ENCODE results near the gene NPTXR.
A peak's percentile ranks its signal among the peaks of the same experiment; 100 is the strongest.
"Not testable (repeated sequence)": the region's sequence is repeated elsewhere in the genome, so short reads cannot be mapped to it uniquely, and the experiment has no call there.

NPTXR gene

GRCh38 chr22:38817196-38817595 is 26.6 kb downstream of the NPTXR start:
- Histone ChIP-seq H3K79me2 (ENCODE audit: control insufficient read depth, insufficient read depth, low read length) (no peaks in the 10 kb centered on the region), H2BK120ac (ENCODE audit: low read depth, low read length) (no peak overlapping the region), H3K18ac (ENCODE audit: low read length) (no peak overlapping the region), H3K27me3 (ENCODE audit: insufficient read depth, low read length, poor library complexity) (no peaks in the 10 kb centered on the region), H4K5ac (ENCODE audit: low read length) (no peak overlapping the region), H3K79me1 (ENCODE audit: low read length) (no peaks in the 10 kb centered on the region), H3K23ac (ENCODE audit: low read length) (no peak overlapping the region), H3K36me3 (ENCODE audit: control insufficient read depth, insufficient read depth, low read length) (no peaks in the 10 kb centered on the region), H2BK15ac (replicated peaks; ENCODE audit: low read depth) (no peak overlapping the region), H3K4me2 (ENCODE audit: low read length) (no peak overlapping the region), H3K27ac (ENCODE audit: low read depth, low read length) (no peak overlapping the region), H3K9ac (ENCODE audit: low read length) (no peak overlapping the region), H2AK5ac (ENCODE audit: low read length) (no peak overlapping the region), H3K56ac (ENCODE audit: low read length) (no peak overlapping the region), H2BK5ac (ENCODE audit: low read length) (no peak overlapping the region), H4K8ac (ENCODE audit: low read depth, low read length) (no peak overlapping the region), H3K4me1 (ENCODE audit: control insufficient read depth, low read depth, low read length) (no peaks in the 10 kb centered on the region), H3K4me3 (ENCODE audit: low read length) (no peak overlapping the region), H3K4ac (ENCODE audit: low read depth, low read length) (no peak overlapping the region)
- no peak for DNase-seq
- no CpG with 5 or more reads among the region's 6 CpGs for WGBS (ENCODE audit: extremely low coverage, insufficient coverage, low lambda C conversion rate)

DNA sequence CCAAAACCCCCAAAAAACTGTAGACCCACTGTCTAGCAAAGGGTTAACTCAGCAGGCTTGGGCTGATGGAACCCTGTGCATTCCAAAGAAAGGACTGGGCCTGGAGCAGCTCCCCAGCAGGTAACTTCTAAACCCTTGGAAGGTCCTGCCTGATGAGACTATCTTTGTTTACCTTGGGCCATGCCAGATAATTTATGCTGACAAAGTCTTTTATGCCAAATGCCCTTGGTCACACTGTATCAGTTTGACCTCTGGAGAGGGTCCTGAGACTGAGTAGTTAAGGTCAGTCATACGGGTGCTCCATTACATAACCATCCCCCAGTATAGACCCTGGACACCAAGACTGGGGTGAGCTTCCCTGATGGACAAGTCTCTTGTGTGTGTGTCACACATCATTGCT is 28.0 kb downstream of the NPTXR start:
- no peaks in the 10 kb centered on the region for H3K79me2 ChIP-seq (ENCODE audit: control insufficient read depth, insufficient read depth, low read length)
- no peak overlapping the region for H2AK5ac ChIP-seq (ENCODE audit: low read length)
- H3K4me1 ChIP-seq (ENCODE audit: control insufficient read depth, low read depth, low read length) = no peaks in the 10 kb centered on the region
- no peak overlapping the region for H3K56ac ChIP-seq (ENCODE audit: low read length)
- H3K27me3 ChIP-seq (ENCODE audit: insufficient read depth, low read length, poor library complexity) = no peaks in the 10 kb centered on the region
- no peaks in the 10 kb centered on the region for H3K79me1 ChIP-seq (ENCODE audit: low read length)
- H2BK15ac ChIP-seq (replicated peaks; ENCODE audit: low read depth) = no peak overlapping the region
- H3K36me3 ChIP-seq (ENCODE audit: control insufficient read depth, insufficient read depth, low read length) = no peaks in the 10 kb centered on the region
- no peak for DNase-seq
- H2BK120ac ChIP-seq (ENCODE audit: low read depth, low read length) = no peak overlapping the region
- no peak overlapping the region for H3K18ac ChIP-seq (ENCODE audit: low read length)
- WGBS (ENCODE audit: extremely low coverage, insufficient coverage, low lambda C conversion rate) = no CpG with 5 or more reads among the region's 1 CpG
- H3K4me3 ChIP-seq (ENCODE audit: low read length) = no peak overlapping the region
- no peak overlapping the region for H3K4me2 ChIP-seq (ENCODE audit: low read length)
- H3K27ac ChIP-seq (ENCODE audit: low read depth, low read length) = no peak overlapping the region
- H2BK5ac ChIP-seq (ENCODE audit: low read length) = no peak overlapping the region
- no peak overlapping the region for H3K9ac ChIP-seq (ENCODE audit: low read length)
- H3K23ac ChIP-seq (ENCODE audit: low read length) = no peak overlapping the region
- no peak overlapping the region for H4K8ac ChIP-seq (ENCODE audit: low read depth, low read length)
- no peak overlapping the region for H3K4ac ChIP-seq (ENCODE audit: low read depth, low read length)
- no peak overlapping the region for H4K5ac ChIP-seq (ENCODE audit: low read length)

DNA sequence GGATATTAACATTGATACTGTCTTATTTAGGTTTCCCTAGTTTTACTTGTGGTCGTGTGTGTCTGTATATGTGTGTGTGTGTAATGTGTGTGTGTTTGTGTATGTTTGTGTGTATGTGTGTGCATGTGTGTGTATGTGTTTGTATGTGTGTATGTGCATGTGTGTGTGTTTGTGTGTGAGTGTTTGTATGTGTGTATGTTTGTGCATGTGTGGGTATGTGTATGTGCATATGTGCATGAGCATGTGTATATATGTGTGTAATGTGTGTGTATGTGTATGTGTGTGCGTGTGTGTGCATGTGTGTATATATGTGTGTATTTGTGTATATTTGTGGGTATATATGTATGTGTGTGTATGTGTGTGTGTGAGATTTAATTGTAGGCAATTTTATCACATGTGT is 32.6 kb downstream of the NPTXR start:
- H2BK5ac ChIP-seq (ENCODE audit: low read length) = no peak overlapping the region
- no peak for DNase-seq
- no peaks in the 10 kb centered on the region for H3K4me1 ChIP-seq (ENCODE audit: control insufficient read depth, low read depth, low read length)
- H3K27me3 ChIP-seq (ENCODE audit: insufficient read depth, low read length, poor library complexity) = no peaks in the 10 kb centered on the region
- no peak overlapping the region for H3K4me3 ChIP-seq (ENCODE audit: low read length)
- no peak overlapping the region for H4K5ac ChIP-seq (ENCODE audit: low read length)
- H3K23ac ChIP-seq (ENCODE audit: low read length) = no peak overlapping the region
- no peak overlapping the region for H2AK5ac ChIP-seq (ENCODE audit: low read length)
- H3K79me1 ChIP-seq (ENCODE audit: low read length) = no peaks in the 10 kb centered on the region
- no peak overlapping the region for H2BK120ac ChIP-seq (ENCODE audit: low read depth, low read length)
- no peak overlapping the region for H3K4ac ChIP-seq (ENCODE audit: low read depth, low read length)
- no peak overlapping the region for H3K27ac ChIP-seq (ENCODE audit: low read depth, low read length)
- H3K79me2 ChIP-seq (ENCODE audit: control insufficient read depth, insufficient read depth, low read length) = no peaks in the 10 kb centered on the region
- H3K18ac ChIP-seq (ENCODE audit: low read length) = no peak overlapping the region
- no peak overlapping the region for H3K9ac ChIP-seq (ENCODE audit: low read length)
- H3K4me2 ChIP-seq (ENCODE audit: low read length) = no peak overlapping the region
- H4K8ac ChIP-seq (ENCODE audit: low read depth, low read length) = no peak overlapping the region
- no peaks in the 10 kb centered on the region for H3K36me3 ChIP-seq (ENCODE audit: control insufficient read depth, insufficient read depth, low read length)
- WGBS (ENCODE audit: extremely low coverage, insufficient coverage, low lambda C conversion rate) = 92% methylated on average over 1 of the region's 2 CpGs
- H3K56ac ChIP-seq (ENCODE audit: low read length) = no peak overlapping the region
- H2BK15ac ChIP-seq (replicated peaks; ENCODE audit: low read depth) = no peak overlapping the region

DNA sequence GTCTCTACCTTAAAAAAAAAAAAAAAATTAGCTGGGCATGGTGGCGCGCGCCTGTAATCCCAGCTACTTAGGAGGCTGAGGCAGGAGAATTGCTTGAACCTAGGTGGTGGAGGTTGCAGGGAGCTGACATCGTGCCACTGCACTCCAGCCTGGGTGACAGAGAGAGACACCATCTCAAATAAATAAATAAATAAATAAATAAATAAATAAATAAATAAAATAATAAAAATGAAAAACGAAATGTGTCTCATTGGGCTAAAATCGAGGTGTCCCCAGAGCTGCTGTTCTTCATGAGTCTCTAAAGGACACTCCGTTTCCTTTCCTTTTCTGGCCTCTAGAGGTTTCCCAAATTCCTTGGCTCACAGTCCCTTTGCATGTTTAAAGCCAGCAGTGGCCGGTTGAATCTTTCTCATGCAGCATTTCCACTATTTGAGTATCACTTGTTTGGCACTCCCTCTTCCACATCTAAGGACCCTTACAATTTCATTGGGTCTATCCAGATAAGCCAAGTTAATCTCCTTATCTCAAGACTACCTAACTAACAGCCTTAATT is 38.7 kb downstream of the NPTXR start:
- not testable (repeated sequence) for H3K27ac ChIP-seq (ENCODE audit: low read depth, low read length); H3K9ac ChIP-seq (ENCODE audit: low read length); H3K4ac ChIP-seq (ENCODE audit: low read depth, low read length); H2AK5ac ChIP-seq (ENCODE audit: low read length); H3K56ac ChIP-seq (ENCODE audit: low read length); H2BK15ac ChIP-seq (replicated peaks; ENCODE audit: low read depth); H3K79me1 ChIP-seq (ENCODE audit: low read length); H2BK5ac ChIP-seq (ENCODE audit: low read length); H3K4me3 ChIP-seq (ENCODE audit: low read length); H3K4me1 ChIP-seq (ENCODE audit: control insufficient read depth, low read depth, low read length); H3K4me2 ChIP-seq (ENCODE audit: low read length); H4K5ac ChIP-seq (ENCODE audit: low read length); H3K79me2 ChIP-seq (ENCODE audit: control insufficient read depth, insufficient read depth, low read length); H3K18ac ChIP-seq (ENCODE audit: low read length); H4K8ac ChIP-seq (ENCODE audit: low read depth, low read length); H3K27me3 ChIP-seq (ENCODE audit: insufficient read depth, low read length, poor library complexity); DNase-seq; H3K36me3 ChIP-seq (ENCODE audit: control insufficient read depth, insufficient read depth, low read length); H3K23ac ChIP-seq (ENCODE audit: low read length); H2BK120ac ChIP-seq (ENCODE audit: low read depth, low read length)
- WGBS (ENCODE audit: extremely low coverage, insufficient coverage, low lambda C conversion rate) = no CpG with 5 or more reads among the region's 8 CpGs

DNA sequence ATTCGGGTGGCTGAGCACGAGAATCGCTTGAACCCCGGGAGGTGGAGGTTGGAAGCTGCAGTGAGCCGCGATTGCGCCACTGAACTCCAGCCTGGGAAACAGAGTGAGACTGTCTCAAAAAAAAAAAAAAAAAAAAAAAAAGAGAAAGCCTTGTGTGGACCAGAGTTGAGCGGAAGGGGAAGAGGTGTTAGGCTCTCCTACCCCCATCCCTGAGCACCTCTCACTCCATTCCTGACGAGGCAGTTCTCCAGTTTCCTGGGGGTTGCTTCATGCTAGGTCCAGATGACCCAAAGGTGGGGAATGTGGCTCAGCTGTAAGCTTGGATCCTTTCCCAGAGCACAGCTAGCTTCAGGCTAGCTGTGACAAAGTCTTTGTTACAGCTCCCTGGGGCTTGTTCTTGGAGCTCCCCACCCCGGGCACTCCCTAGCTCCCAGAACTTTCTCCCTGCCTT is 41.1 kb downstream of the NPTXR start:
- Histone ChIP-seq H3K4me1 (ENCODE audit: control insufficient read depth, low read depth, low read length) (no peaks in the 10 kb centered on the region), H3K79me2 (ENCODE audit: control insufficient read depth, insufficient read depth, low read length) (no peaks in the 10 kb centered on the region), H3K56ac (ENCODE audit: low read length) (peak overlapping the region; percentile 82), H3K9ac (ENCODE audit: low read length) (peak overlapping the region; percentile 62), H2BK120ac (ENCODE audit: low read depth, low read length) (no peak overlapping the region), H3K23ac (ENCODE audit: low read length) (no peak overlapping the region), H3K27ac (ENCODE audit: low read depth, low read length) (no peak overlapping the region), H3K36me3 (ENCODE audit: control insufficient read depth, insufficient read depth, low read length) (no peaks in the 10 kb centered on the region), H2BK15ac (replicated peaks; ENCODE audit: low read depth) (no peak overlapping the region), H4K8ac (ENCODE audit: low read depth, low read length) (no peak overlapping the region), H3K79me1 (ENCODE audit: low read length) (no peaks in the 10 kb centered on the region), H3K27me3 (ENCODE audit: insufficient read depth, low read length, poor library complexity) (no peaks in the 10 kb centered on the region), H2BK5ac (ENCODE audit: low read length) (no peak overlapping the region), H3K4me3 (ENCODE audit: low read length) (peak overlapping the region; percentile 52), H3K4me2 (ENCODE audit: low read length) (peak overlapping the region; percentile 93), H2AK5ac (ENCODE audit: low read length) (no peak overlapping the region), H4K5ac (ENCODE audit: low read length) (no peak overlapping the region), H3K4ac (ENCODE audit: low read depth, low read length) (no peak overlapping the region), H3K18ac (ENCODE audit: low read length) (no peak overlapping the region)
- peak; percentile 62 for DNase-seq
- no CpG with 5 or more reads among the region's 10 CpGs for WGBS (ENCODE audit: extremely low coverage, insufficient coverage, low lambda C conversion rate)
